Epithelial cell of proximal tubule (primary cell): ENCODE results near the gene LRCOL1. TPM values are rescaled to one million over a fixed set of nuclear protein-coding genes. Genes with fewer than 3 reads are reported as not detected.

Source experiments
- DNase-seq: peaks from one replicate; pipeline ENCODE4 v3.0.0-alpha.2; 2011; ENCODE audit warnings: low read depth
- H3K4me3 ChIP-seq: 2 replicates; pipeline ENCODE4 v1.5.1; 2011; ENCODE audit warnings: low read depth, mild to moderate bottlenecking, low read length
- total RNA-seq: library from RNA; depleted of rRNA; stranded (reverse); fragments of >200 nt; gene quantifications from 2 replicates; pipeline ENCODE4 v1.2.3, GENCODE V29; 2015
- TF ChIP-seq, protein P1 (sequence below): conservative IDR thresholded peaks from 2 replicates; pipeline ENCODE4 v1.5.1; 2012; ENCODE audit warnings: low read depth, mild to moderate bottlenecking, low read length

The LRCOL1 gene
- total RNA-seq, 1 donor from 2014 or later, result not detected

DNA sequence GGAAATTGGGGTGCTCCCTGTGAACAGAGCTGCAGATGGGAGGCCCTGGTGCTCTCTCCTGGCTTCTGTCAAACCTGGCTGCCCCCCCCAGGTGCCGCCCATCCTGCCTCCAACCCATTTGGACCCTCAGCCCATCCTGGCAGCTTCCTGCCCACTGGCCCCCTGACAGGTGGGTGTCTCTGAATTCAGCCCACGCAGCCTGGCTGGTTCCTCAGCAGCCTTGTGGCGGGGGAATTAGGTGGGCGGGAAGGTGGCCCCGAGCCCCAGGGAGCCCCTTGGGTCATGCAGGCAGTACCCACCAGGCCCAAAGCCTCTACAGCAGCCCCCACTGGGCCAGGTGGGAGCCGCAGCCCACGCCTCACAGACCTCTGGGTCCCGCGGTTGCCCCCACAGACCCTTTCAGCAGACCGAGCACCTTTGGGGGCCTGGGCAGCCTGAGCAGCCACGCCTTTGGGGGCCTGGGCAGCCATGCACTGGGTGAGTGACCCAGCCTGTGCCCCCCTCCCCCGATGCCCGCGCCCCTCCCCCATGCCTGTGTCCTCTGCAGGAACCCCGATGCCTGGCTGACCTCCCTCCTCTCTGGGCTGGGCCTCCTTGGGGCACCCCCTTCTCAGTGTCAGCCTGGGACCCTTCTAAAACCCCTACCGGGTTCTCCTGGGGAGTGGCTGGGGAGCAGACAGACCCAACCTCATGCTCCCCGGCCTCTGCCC, 28.9 kb downstream of the LRCOL1 start:
- TF ChIP-seq, protein P1, sequence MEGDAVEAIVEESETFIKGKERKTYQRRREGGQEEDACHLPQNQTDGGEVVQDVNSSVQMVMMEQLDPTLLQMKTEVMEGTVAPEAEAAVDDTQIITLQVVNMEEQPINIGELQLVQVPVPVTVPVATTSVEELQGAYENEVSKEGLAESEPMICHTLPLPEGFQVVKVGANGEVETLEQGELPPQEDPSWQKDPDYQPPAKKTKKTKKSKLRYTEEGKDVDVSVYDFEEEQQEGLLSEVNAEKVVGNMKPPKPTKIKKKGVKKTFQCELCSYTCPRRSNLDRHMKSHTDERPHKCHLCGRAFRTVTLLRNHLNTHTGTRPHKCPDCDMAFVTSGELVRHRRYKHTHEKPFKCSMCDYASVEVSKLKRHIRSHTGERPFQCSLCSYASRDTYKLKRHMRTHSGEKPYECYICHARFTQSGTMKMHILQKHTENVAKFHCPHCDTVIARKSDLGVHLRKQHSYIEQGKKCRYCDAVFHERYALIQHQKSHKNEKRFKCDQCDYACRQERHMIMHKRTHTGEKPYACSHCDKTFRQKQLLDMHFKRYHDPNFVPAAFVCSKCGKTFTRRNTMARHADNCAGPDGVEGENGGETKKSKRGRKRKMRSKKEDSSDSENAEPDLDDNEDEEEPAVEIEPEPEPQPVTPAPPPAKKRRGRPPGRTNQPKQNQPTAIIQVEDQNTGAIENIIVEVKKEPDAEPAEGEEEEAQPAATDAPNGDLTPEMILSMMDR, result no peak

DNA sequence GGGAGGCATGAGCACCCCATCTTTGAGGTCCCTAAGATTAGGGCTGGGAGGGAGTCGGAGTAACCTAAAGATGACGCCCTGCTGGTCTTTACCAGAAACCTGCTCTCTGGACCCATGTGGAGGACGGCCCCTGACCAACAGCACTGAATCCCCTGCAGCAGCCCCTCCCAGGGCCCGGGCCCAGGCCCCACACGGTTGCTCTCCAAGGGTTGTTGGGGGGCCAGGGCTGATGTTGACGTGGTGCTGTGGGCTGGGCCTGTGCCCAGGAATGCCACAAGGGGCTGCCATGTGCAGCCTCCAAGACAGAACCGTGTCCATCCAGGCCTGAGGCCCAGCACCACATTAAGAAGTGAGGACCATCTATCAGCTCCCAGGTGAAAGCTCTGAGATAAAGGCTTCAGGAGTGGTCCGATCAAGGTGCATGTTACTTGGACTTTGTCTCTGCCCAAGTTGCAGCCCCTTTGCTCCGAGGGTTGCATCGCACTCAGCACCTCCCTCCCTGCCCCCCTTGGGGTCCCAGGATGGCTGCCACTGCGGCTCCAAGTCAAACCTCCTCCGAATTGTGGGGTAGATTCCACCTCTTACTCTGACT, 29.6 kb downstream of the LRCOL1 start:
- no peak for DNase-seq
- H3K4me3 ChIP-seq, result no peak overlapping the region
- TF ChIP-seq, protein P1, result no peak

More for the DNA sequence above, 28.9 kb downstream of the LRCOL1 start:
- no peak overlapping the region for H3K4me3 ChIP-seq
- no peak for DNase-seq

DNA sequence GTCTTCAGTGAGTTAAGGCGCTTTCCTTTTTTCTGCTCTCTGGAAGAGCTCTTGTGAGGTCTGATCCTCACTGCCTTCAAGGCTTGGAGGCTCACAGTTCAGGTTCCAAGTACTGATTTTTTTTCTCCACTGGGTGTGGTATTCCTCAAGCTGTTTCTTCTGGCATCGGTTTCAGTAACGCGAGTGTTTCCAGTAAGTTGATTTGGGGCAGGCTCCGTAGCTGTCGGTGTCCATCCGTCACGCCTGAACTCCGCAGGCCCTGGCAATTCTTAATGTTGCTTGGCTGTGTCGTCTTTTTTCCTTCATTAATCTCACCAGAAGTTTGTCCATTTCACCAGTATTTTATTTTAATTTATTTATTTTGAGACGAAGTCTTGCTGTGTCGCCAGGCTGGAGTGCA, 30.6 kb downstream of the LRCOL1 start:
- DNase-seq, result no peak
- TF ChIP-seq, protein P1, result no peak
- no peak overlapping the region for H3K4me3 ChIP-seq

DNA sequence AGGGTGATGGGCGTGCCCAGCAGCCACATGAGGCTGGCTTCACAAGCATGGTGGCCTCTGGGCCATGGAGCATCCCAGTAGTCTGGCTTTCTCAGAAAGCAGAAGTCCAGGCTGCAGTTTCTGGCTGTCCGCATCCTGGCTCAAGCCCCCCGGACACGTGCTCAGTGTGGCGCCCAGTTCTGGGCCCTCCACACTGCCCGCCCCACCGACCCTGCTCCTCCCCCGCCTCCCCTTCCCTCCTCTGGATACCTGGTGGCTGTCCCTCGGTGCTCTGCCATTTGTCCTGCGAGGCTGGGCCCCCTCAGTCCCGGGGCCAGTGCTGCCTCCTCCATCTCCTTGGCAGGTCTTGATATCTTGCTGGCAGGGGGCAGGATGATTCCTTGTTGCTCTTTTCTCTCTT, 31.6 kb downstream of the LRCOL1 start:
- TF ChIP-seq, protein P1, result no peak
- no peak for DNase-seq
- H3K4me3 ChIP-seq, result no peak overlapping the region

DNA sequence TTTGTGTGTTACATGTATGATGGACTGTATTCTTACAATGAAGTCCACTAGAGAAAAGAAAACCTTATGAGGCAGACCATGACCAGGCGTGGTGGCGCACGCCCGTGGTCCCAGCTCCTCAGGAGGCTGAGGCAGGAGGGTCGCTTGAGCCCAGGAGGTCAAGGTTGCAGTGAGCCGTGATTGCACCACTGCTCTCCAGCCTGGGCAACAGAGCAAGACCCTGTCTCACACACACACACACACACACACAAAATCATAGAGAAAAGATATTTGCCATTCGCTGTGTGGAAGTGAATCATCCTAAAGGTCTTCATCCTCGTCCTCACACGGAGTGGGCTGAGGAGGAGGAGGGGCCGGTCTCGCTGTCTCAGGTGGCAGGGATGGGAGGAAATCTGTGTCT, 32.3 kb downstream of the LRCOL1 start:
- no peak for DNase-seq
- H3K4me3 ChIP-seq, result no peak overlapping the region
- TF ChIP-seq, protein P1, result no peak

DNA sequence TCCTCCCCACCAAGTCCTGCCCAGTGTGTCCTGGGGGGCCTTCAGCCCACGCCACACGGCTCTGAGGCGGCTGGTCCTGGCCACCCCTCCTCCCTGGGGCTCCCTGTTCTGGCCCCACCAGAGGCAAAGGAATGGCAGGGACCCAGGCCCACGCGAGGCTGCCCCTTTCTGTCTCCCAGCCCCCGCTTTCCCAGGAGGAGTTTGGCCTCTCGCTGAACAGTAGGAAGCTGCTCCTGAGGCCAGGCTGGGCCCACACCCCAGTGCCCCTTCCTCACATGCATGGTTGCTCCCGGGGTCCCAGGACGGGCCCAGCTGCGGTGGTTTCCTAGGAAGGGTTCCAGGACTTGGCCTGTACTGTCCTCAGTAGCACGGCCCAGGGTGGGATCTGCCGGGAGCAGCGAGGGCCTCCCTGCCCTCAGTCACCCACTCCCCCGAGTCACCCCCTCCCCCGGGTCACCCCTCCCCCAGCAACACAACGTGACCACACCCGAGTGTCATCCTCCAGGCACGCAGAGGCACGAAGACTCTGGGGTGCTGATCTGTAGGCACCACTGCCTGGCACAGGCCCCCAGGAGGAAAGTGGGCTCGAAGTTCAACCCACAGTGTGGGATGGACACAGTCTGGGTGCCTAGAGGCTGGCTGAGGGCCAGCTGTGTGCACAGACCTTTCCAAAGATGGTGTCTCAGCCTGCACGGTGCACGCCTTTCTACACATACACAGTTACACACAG, 33.0 kb downstream of the LRCOL1 start:
- TF ChIP-seq, protein P1, result no peak
- H3K4me3 ChIP-seq, result no peak overlapping the region
- no peak for DNase-seq
